Measurements from ENCODE around the gene MALAT1. TPM values are rescaled to one million over a fixed set of nuclear protein-coding genes. Genes with fewer than 3 reads are reported as not detected.

The MALAT1 gene
- total and polyA plus RNA-seq, 2 of the 13 experiments (the other 11 are each of a cell fraction or from before 2014, with no cell fraction given): 143 to 1,237 TPM

DNA sequence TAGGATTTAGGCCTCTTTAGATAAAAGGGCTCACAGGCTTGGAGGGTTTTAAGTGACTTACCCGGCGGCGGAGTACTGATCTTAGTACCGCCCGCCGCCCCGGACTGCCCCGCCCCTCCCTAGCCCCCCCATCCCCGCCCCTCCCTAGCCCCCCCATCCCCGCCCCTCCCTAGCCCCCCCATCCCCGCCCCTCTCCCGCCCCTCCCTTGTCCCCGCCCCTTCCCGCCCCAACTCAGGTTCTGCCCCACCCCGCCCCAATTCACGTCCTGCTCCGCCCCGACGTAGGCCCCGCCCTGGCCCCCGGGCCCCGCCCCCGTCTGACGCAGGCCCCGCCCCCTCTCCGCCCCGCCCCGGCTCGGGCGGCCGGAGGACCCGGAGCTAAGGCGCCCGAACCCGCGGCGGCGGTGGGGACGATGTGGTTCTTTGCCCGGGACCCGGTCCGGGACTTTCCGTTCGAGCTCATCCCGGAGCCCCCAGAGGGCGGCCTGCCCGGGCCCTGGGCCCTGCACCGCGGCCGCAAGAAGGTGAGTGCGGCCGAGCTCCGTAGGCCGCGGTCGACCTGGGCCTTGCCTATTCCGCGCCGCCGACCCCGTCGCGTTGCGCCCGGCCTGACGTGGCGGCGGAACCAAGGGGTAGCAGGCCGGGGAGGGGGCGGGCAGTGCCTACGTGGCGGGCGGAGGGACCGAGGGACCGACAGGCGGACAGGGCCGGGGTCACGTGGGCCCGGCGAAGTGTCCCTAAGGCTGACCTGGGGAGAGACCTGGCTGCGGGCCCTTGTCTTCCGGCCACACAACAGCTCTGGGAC, 26.1 kb downstream of the MALAT1 start, which contains the start of gene SCYL1 (continued):
- TF ChIP-seq, protein P1, sequence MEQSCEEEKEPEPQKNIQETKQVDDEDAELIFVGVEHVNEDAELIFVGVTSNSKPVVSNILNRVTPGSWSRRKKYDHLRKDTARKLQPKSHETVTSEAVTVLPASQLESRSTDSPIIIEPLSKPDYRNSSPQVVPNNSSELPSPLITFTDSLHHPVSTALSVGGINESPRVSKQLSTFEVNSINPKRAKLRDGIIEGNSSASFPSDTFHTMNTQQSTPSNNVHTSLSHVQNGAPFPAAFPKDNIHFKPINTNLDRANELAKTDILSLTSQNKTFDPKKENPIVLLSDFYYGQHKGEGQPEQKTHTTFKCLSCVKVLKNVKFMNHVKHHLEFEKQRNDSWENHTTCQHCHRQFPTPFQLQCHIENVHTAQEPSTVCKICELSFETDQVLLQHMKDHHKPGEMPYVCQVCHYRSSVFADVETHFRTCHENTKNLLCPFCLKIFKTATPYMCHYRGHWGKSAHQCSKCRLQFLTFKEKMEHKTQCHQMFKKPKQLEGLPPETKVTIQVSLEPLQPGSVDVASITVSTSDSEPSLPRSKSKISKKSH (CRISPR knock-in tag; IDR thresholded peaks at IDR 0.05; ENCODE audit: borderline replicate concordance): 0 out of 2 replicates have a peak, but pooled peaks have one; percentile 29
- TF ChIP-seq ZNF253 (CRISPR knock-in tag; IDR thresholded peaks at IDR 0.05; ENCODE audit: borderline replicate concordance) (no peak), EED (CRISPR knock-in tag; IDR thresholded peaks at IDR 0.05) (peak; percentile 93), ZZZ3 (CRISPR knock-in tag; IDR thresholded peaks at IDR 0.05; ENCODE audit: borderline replicate concordance) (no peak), ZFAT (CRISPR knock-in tag; conservative IDR thresholded peaks at IDR 0.05) (no peak), ELF4 (CRISPR knock-in tag; IDR thresholded peaks at IDR 0.05; ENCODE audit: borderline replicate concordance) (no peak), ZNF234 (CRISPR knock-in tag; conservative IDR thresholded peaks at IDR 0.05) (no peak), SP5 (CRISPR knock-in tag; IDR thresholded peaks at IDR 0.05; ENCODE audit: borderline replicate concordance, low read depth) (peak; percentile 35; the same call in 1 of the 2 replicates), TBX2 (CRISPR knock-in tag; IDR thresholded peaks at IDR 0.05; ENCODE audit: borderline replicate concordance) (peak; percentile 84; the same call in 1 of the 2 replicates), KDM5A (IDR thresholded peaks at IDR 0.05; ENCODE audit: borderline replicate concordance, low read length) (peak; percentile 53; the same call in 1 of the 2 replicates), HDAC6 (IDR thresholded peaks at IDR 0.05; ENCODE audit: low read depth, low read length) (no peak), ZNF251 (CRISPR knock-in tag; IDR thresholded peaks at IDR 0.05) (no peak), JARID2 (CRISPR knock-in tag; IDR thresholded peaks at IDR 0.05; ENCODE audit: insufficient replicate concordance) (no peak), MAFG (CRISPR knock-in tag; IDR thresholded peaks at IDR 0.05) (no peak), PCBP2 (optimal IDR thresholded peaks at IDR 0.05; ENCODE audit: low read depth, low read length, poor library complexity, severe bottlenecking) (no peak), ZMYM3 (CRISPR knock-in tag; IDR thresholded peaks at IDR 0.05) (no peak), ZNF558 (CRISPR knock-in tag; IDR thresholded peaks at IDR 0.05; ENCODE audit: borderline replicate concordance) (no peak; the same call in 1 of the 2 replicates)
- TF ChIP-seq, protein P2, sequence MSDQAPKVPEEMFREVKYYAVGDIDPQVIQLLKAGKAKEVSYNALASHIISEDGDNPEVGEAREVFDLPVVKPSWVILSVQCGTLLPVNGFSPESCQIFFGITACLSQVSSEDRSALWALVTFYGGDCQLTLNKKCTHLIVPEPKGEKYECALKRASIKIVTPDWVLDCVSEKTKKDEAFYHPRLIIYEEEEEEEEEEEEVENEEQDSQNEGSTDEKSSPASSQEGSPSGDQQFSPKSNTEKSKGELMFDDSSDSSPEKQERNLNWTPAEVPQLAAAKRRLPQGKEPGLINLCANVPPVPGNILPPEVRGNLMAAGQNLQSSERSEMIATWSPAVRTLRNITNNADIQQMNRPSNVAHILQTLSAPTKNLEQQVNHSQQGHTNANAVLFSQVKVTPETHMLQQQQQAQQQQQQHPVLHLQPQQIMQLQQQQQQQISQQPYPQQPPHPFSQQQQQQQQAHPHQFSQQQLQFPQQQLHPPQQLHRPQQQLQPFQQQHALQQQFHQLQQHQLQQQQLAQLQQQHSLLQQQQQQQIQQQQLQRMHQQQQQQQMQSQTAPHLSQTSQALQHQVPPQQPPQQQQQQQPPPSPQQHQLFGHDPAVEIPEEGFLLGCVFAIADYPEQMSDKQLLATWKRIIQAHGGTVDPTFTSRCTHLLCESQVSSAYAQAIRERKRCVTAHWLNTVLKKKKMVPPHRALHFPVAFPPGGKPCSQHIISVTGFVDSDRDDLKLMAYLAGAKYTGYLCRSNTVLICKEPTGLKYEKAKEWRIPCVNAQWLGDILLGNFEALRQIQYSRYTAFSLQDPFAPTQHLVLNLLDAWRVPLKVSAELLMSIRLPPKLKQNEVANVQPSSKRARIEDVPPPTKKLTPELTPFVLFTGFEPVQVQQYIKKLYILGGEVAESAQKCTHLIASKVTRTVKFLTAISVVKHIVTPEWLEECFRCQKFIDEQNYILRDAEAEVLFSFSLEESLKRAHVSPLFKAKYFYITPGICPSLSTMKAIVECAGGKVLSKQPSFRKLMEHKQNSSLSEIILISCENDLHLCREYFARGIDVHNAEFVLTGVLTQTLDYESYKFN (CRISPR knock-in tag; conservative IDR thresholded peaks at IDR 0.05): 0 out of 2 replicates have a peak, but pooled peaks have one; percentile 34
- TF ChIP-seq, protein P3, sequence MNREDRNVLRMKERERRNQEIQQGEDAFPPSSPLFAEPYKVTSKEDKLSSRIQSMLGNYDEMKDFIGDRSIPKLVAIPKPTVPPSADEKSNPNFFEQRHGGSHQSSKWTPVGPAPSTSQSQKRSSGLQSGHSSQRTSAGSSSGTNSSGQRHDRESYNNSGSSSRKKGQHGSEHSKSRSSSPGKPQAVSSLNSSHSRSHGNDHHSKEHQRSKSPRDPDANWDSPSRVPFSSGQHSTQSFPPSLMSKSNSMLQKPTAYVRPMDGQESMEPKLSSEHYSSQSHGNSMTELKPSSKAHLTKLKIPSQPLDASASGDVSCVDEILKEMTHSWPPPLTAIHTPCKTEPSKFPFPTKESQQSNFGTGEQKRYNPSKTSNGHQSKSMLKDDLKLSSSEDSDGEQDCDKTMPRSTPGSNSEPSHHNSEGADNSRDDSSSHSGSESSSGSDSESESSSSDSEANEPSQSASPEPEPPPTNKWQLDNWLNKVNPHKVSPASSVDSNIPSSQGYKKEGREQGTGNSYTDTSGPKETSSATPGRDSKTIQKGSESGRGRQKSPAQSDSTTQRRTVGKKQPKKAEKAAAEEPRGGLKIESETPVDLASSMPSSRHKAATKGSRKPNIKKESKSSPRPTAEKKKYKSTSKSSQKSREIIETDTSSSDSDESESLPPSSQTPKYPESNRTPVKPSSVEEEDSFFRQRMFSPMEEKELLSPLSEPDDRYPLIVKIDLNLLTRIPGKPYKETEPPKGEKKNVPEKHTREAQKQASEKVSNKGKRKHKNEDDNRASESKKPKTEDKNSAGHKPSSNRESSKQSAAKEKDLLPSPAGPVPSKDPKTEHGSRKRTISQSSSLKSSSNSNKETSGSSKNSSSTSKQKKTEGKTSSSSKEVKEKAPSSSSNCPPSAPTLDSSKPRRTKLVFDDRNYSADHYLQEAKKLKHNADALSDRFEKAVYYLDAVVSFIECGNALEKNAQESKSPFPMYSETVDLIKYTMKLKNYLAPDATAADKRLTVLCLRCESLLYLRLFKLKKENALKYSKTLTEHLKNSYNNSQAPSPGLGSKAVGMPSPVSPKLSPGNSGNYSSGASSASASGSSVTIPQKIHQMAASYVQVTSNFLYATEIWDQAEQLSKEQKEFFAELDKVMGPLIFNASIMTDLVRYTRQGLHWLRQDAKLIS (CRISPR knock-in tag; IDR thresholded peaks at IDR 0.05): no peak

Data from HepG2 (cell line).